ENCODE results near the gene PEX11G.

GRCh38 chr19:7516878-7517277 is 28.0 kb upstream of the PEX11G start:
- TF ChIP-seq CTCF (conservative IDR thresholded peaks at IDR 0.05) (no peak), ZFX (IDR thresholded peaks at IDR 0.05) (no peak)
